Astrocyte (in vitro differentiated cells and primary cell): ENCODE data around the gene KLHL11. TPM values are rescaled to one million over a fixed set of nuclear protein-coding genes. Genes with fewer than 3 reads are reported as not detected.

Source experiments
- DNase-seq: peaks from one replicate; pipeline ENCODE4 v3.0.0-alpha.2; 2010; ENCODE audit warnings: low read depth
- FAIRE-seq: peaks from 2 replicates; lab custom pipeline; 2011; peaks lifted over from hg19 to GRCh38; lab: Jason Lieb, UNC
- H2AFZ ChIP-seq: 2 replicates; pipeline ENCODE4 v1.6.0; 2012; ENCODE audit warnings: low read depth, low read length, inconsistent platforms
- H3K27ac ChIP-seq: 2 replicates; pipeline ENCODE4 v1.5.1; 2011; ENCODE audit warnings: low read depth, low read length, inconsistent platforms
- H3K27me3 ChIP-seq: 2 replicates; pipeline ENCODE4 v1.6.0; 2011; ENCODE audit warnings: low read length, inconsistent platforms; ENCODE audit not compliant: insufficient read depth
- H3K36me3 ChIP-seq: 2 replicates; pipeline ENCODE4 v1.5.1; 2011; ENCODE audit warnings: low read length, inconsistent platforms; ENCODE audit not compliant: insufficient read depth
- H3K4me1 ChIP-seq: 2 replicates; pipeline ENCODE4 v1.5.1; 2011; ENCODE audit warnings: low read length, inconsistent platforms; ENCODE audit not compliant: insufficient read depth
- H3K4me2 ChIP-seq: 2 replicates; pipeline ENCODE4 v1.6.0; 2012; ENCODE audit warnings: low read length, inconsistent platforms
- H3K4me3 ChIP-seq: 2 replicates; pipeline ENCODE4 v1.5.1; 2011; ENCODE audit warnings: low read depth, mild to moderate bottlenecking, low read length, inconsistent platforms; ENCODE audit not compliant: insufficient read depth
- H3K79me2 ChIP-seq: 2 replicates; pipeline ENCODE4 v1.6.0; 2012; ENCODE audit warnings: mild to moderate bottlenecking, low read length, inconsistent platforms; ENCODE audit not compliant: insufficient read depth
- H3K9ac ChIP-seq: 2 replicates; pipeline ENCODE4 v1.6.0; 2012; ENCODE audit warnings: mild to moderate bottlenecking, low read length, inconsistent platforms
- H3K9me3 ChIP-seq: 2 replicates; pipeline ENCODE4 v1.5.1; 2012; ENCODE audit warnings: low read depth, mild to moderate bottlenecking, low read length, inconsistent platforms; ENCODE audit not compliant: insufficient read depth
- H4K20me1 ChIP-seq: 2 replicates; pipeline ENCODE4 v1.6.0; 2012; ENCODE audit warnings: low read length, inconsistent platforms; ENCODE audit not compliant: insufficient read depth
- H3K27ac Mint-ChIP-seq: one replicate; pipeline ENCODE4 v1.8.0; 2021; ENCODE audit warnings: mild to moderate bottlenecking, mixed read lengths; ENCODE audit not compliant: unreplicated experiment
- H3K27me3 Mint-ChIP-seq: one replicate; pipeline ENCODE4 v1.8.0; 2021; ENCODE audit warnings: low read depth, mixed read lengths; ENCODE audit not compliant: unreplicated experiment
- H3K36me3 Mint-ChIP-seq: one replicate; pipeline ENCODE4 v1.8.0; 2021; ENCODE audit warnings: low read depth, mixed read lengths; ENCODE audit not compliant: unreplicated experiment
- H3K4me1 Mint-ChIP-seq: one replicate; pipeline ENCODE4 v1.8.0; 2021; ENCODE audit warnings: low read depth, mixed read lengths; ENCODE audit not compliant: unreplicated experiment
- H3K4me3 Mint-ChIP-seq: one replicate; pipeline ENCODE4 v1.8.0; 2021; ENCODE audit warnings: mild to moderate bottlenecking, moderate library complexity, mixed read lengths; ENCODE audit not compliant: unreplicated experiment
- H3K9me3 Mint-ChIP-seq: one replicate; pipeline ENCODE4 v1.8.0; 2021; ENCODE audit warnings: mild to moderate bottlenecking, mixed read lengths; ENCODE audit not compliant: unreplicated experiment
- EZH2 ChIP-seq: IDR thresholded peaks from 2 replicates; pipeline ENCODE4 v1.6.1; 2012; ENCODE audit warnings: mild to moderate bottlenecking, low read length, inconsistent platforms; ENCODE audit not compliant: insufficient read depth
- total RNA-seq: library from RNA; stranded (reverse); gene quantifications from 2 replicates; pipeline ENCODE4 v1.2.1, GENCODE V29; 2021
- TF ChIP-seq, protein P1 (sequence below): IDR thresholded peaks from 2 replicates; pipeline ENCODE4 v1.5.1; 2011; ENCODE audit warnings: low read depth, mild to moderate bottlenecking, inconsistent platforms, low read length, moderate library complexity; ENCODE audit not compliant: insufficient read depth

Gene KLHL11
- total RNA-seq, 1 donor from 2014 or later: 12.8 TPM

DNA sequence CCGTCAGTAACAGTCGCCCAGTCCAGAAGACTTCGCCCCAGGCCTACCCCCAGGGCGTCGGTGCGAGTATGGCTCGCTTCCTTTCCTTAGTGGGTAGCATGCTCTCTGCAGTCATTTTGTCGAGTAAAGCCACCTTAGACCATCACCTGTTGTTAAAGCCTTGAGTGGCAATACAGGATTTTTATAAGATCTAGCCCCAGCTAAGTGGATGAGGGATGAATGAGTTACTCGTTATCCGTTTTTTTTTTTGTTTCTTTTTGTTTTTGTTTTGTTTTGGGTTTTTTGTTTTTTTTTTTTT, 322 bp upstream of the KLHL11 start:
- H3K9ac ChIP-seq: peak overlapping the region; percentile 25

GRCh38 chr17:41864498-41864835, 756 bp downstream of the KLHL11 start:
- H3K36me3 Mint-ChIP-seq: peaks cover 3% of the 10 kb centered on the region
- H3K27me3 Mint-ChIP-seq: no peaks in the 10 kb centered on the region
- H3K4me3 ChIP-seq: peak overlapping the region; percentile 80
- H3K27ac ChIP-seq: peak overlapping the region; percentile 65
- H3K4me1 Mint-ChIP-seq: peaks cover 3% of the 10 kb centered on the region
- H3K27me3 ChIP-seq: no peaks in the 10 kb centered on the region
- FAIRE-seq (no peak), DNase-seq (no peak)
- peaks cover 57% of the 10 kb centered on the region for H4K20me1 ChIP-seq
- H3K9ac ChIP-seq: peak overlapping the region; percentile 89
- peaks cover 52% of the 10 kb centered on the region for H3K79me2 ChIP-seq
- TF ChIP-seq, protein P1, sequence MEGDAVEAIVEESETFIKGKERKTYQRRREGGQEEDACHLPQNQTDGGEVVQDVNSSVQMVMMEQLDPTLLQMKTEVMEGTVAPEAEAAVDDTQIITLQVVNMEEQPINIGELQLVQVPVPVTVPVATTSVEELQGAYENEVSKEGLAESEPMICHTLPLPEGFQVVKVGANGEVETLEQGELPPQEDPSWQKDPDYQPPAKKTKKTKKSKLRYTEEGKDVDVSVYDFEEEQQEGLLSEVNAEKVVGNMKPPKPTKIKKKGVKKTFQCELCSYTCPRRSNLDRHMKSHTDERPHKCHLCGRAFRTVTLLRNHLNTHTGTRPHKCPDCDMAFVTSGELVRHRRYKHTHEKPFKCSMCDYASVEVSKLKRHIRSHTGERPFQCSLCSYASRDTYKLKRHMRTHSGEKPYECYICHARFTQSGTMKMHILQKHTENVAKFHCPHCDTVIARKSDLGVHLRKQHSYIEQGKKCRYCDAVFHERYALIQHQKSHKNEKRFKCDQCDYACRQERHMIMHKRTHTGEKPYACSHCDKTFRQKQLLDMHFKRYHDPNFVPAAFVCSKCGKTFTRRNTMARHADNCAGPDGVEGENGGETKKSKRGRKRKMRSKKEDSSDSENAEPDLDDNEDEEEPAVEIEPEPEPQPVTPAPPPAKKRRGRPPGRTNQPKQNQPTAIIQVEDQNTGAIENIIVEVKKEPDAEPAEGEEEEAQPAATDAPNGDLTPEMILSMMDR: no peak
- no peak for TF ChIP-seq EZH2
- H3K36me3 ChIP-seq: peaks cover 26% of the 10 kb centered on the region
- H3K9me3 ChIP-seq: no peaks in the 10 kb centered on the region
- peak overlapping the region; percentile 77 for H2AFZ ChIP-seq
- no peaks in the 10 kb centered on the region for H3K9me3 Mint-ChIP-seq
- H3K4me2 ChIP-seq: peak overlapping the region; percentile 87
- H3K4me1 ChIP-seq: peaks cover 10% of the 10 kb centered on the region
- no peak overlapping the region for H3K27ac Mint-ChIP-seq
- H3K4me3 Mint-ChIP-seq: no peak overlapping the region

More for the DNA sequence above, 322 bp upstream of the KLHL11 start:
- Histone ChIP-seq H3K4me2 (peak overlapping the region; percentile 87), H3K27me3 (no peaks in the 10 kb centered on the region), H4K20me1 (peaks cover 57% of the 10 kb centered on the region), H3K36me3 (peaks cover 36% of the 10 kb centered on the region), H3K79me2 (peaks cover 41% of the 10 kb centered on the region), H3K9me3 (no peaks in the 10 kb centered on the region), H3K4me1 (peaks cover 10% of the 10 kb centered on the region), H2AFZ (no peak overlapping the region), H3K4me3 (no peak overlapping the region), H3K27ac (no peak overlapping the region)
- Mint-ChIP-seq H3K4me3 (peak overlapping the region; percentile 77), H3K27ac (no peak overlapping the region), H3K9me3 (no peaks in the 10 kb centered on the region), H3K27me3 (no peaks in the 10 kb centered on the region), H3K36me3 (peaks cover 9% of the 10 kb centered on the region), H3K4me1 (peaks cover 3% of the 10 kb centered on the region)
- TF ChIP-seq, protein P1: no peak
- no peak for TF ChIP-seq EZH2
- FAIRE-seq: no peak
- no peak for DNase-seq

- no peak for TF ChIP-seq EZH2
- TF ChIP-seq, protein P1: no peak
- peaks cover 55% of the 10 kb centered on the region for H4K20me1 ChIP-seq
- peak overlapping the region; percentile 1 for H3K9ac ChIP-seq
- no peaks in the 10 kb centered on the region for H3K27me3 ChIP-seq
- peaks cover 14% of the 10 kb centered on the region for H3K36me3 ChIP-seq
- no peak for DNase-seq
- H3K79me2 ChIP-seq: peaks cover 62% of the 10 kb centered on the region
- H3K27ac ChIP-seq: no peak overlapping the region
- no peak for FAIRE-seq
- Mint-ChIP-seq H3K36me3 (peaks cover 3% of the 10 kb centered on the region), H3K27ac (no peak overlapping the region), H3K9me3 (no peaks in the 10 kb centered on the region), H3K4me1 (peaks cover 3% of the 10 kb centered on the region), H3K27me3 (no peaks in the 10 kb centered on the region), H3K4me3 (no peak overlapping the region)
- H3K4me2 ChIP-seq: peak overlapping the region; percentile 87
- H2AFZ ChIP-seq: no peak overlapping the region
- H3K4me3 ChIP-seq: no peak overlapping the region
- H3K9me3 ChIP-seq: no peaks in the 10 kb centered on the region
- H3K4me1 ChIP-seq: peaks cover 10% of the 10 kb centered on the region
Measured at GRCh38 chr17:41863074-41863848, 2.0 kb downstream of the KLHL11 start.
